GM18526 (cell line): ENCODE results near the gene CDC42BPB.

Source experiments
- POLR2A ChIP-seq: IDR thresholded peaks from 3 replicates; pipeline ENCODE4 v1.6.1; 2011; ENCODE audit not compliant: insufficient read length; ENCODE audit errors: extremely low read depth

Gene CDC42BPB

DNA sequence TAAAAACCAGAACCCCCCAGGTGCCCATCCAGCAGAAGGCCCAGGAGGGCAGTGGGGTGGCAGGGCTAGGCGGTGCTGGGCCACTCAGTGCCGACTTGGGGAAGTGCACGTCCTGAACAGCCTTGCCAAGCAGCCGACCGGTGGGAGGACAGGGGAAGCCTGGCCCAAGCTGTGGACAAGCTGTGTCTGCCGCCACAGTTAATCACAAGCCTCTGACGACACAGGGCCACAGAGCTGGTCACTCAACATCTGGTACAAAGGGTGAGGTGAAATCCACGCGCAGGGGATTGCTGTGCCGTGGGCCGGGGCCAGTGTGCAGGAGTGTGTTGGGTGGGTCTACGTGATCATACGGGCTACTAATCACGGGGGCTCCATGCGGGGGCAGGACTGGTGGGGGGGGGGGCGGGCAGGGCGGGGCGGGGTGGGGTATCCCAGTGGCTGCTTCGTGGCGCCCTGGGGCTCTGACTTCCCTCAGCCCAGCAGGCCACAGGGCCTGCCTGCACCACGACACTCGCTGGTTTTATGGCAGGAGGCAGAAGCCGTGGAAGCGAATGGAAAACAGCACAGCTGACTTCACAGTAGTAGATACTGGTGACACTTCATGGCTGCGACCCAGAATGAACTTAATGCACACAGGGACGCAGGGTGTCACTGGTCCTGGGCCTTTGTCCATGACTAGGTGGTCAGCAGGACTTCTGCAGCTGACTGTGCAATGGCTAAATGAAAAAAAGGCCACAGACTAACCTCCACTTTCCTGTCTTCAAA is 124.7 kb downstream of the CDC42BPB start:
- no peak for TF ChIP-seq POLR2A

DNA sequence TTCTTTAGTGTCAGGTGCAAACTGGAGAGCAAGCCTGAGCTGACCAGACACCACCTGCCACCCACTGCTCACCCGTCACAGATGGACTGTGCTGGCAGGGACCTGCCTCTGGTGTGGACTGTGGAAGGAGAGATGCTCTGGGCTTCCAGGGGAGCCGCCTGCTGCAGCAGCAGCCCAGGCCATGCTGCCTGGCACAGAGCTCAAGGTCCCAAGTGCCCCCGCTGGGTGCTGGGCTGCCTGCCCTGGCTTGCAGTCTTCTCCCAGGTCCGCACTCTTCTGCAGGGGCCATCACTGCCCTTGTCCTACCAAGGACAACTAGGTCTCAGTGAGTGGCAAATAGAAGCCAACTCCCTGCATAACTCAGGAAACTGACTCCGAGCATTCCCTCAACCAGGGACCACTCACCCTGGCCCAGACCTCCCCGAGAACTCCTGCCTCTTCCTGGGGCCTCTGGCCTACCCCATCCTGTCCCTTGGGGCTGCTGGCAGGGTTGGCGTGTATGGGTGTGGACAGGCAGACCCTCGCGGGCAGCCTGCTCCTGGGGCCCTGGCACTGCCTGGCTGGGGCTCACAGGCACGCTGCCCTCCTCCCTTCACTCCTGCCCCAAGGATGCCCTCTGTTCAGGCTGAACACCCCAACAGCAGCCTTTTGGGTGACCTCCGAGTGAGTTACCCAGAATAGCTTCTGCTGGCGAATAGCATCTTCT is 125.6 kb downstream of the CDC42BPB start:
- TF ChIP-seq POLR2A: no peak

DNA sequence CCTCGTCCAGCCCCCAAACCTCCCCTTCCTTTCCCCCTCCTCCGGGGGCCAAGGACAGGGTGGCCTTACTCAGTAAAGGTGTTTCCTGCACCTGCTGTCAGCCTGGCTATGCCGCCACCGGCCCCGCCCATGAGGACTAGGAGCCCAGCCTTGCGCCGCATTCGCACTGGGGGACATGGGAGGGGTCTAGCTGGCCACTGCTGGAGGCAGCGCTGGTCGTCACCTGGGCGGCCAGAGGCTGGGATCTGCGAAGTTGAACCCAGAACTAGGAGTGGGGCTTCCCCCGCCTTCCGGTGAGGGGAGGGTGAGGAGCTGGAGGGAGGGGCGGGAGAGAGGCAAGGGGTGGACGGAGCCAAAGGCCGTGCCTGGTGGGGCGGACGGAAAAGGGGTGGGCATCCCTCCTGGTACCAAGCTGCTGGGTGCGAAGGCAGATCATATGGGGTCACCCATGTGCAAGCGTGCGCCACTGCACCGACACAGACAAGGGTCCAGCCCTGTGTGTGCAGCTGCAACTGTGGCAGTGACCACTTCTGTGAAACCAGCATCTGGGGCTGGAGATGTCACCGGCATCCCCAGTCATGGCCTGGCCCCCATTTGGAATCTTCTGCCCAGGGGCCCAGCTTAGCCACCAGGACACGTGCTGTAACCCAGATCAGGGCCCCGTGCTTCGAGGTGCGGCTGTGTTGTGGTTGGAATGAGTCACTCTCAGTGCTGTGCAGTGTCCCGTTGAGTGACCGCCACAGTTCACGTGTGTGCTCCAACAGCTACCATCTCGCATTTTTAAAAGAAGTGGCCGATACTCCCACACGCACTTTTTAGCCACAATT is 126.4 kb downstream of the CDC42BPB start:
- no peak for TF ChIP-seq POLR2A

DNA sequence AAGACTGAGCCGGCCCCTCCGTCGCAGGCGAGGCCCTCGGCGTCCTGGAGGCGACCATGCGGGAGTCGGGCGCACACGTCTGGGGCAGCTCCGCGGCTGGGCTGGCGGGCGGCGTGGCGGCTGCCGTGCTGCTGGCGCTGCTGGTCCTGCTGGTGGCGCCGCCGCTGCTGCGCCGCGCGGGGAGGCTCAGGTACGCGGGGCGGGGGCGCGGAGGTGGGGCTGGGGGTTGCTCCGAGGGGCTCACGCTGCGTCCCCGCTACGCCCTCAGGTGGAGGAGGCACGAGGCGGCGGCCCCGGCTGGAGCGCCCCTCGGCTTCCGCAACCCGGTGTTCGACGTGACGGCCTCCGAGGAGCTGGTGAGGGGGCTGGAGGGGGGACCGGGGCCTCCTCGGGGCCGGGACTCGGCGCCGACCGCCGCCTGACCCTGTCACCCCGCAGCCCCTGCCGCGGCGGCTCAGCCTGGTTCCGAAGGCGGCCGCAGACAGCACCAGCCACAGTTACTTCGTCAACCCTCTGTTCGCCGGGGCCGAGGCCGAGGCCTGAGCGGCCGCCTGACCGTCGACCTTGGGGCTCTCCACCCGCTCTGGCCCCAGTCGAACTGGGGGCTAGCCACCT is 127.1 kb downstream of the CDC42BPB start:
- no peak for TF ChIP-seq POLR2A

DNA sequence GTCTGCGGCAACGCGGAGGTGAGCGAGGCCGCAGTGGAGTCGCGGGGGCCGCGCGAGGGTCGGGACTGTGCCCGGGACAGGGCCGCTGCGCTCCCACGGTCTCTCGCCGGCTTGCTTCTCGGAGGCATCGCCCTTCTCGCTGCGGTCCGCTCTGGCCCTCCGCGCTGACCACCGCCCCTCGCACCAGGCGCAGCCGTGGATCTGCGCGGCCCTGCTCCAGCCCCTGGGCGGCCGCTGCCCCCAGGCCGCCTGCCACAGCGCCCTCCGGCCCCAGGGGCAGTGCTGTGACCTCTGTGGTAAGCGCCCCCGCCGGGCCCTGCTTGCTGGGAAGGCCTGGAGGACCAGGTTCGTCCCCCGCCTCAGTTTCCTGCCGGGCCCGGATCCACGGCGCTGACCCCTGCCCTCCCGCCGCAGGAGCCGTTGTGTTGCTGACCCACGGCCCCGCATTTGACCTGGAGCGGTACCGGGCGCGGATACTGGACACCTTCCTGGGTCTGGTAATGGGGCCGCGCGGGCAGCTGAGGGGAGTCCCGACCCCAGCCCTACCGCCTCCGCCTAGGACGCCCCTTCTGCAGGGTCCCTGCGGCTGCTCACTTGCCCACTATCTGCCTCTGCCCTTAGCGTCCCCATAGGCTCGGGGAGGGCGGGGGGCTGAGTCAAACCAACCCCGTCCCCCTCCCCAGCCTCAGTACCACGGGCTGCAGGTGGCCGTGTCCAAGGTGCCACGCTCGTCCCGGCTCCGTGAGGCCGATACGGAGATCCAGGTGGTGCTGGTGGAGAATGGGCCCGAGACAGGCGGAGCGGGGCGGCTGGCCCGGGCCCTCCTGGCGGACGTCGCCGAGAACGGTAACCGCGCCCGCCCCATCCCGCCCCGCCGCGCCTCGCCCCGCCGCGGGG is 127.9 kb downstream of the CDC42BPB start:
- no peak for TF ChIP-seq POLR2A

DNA sequence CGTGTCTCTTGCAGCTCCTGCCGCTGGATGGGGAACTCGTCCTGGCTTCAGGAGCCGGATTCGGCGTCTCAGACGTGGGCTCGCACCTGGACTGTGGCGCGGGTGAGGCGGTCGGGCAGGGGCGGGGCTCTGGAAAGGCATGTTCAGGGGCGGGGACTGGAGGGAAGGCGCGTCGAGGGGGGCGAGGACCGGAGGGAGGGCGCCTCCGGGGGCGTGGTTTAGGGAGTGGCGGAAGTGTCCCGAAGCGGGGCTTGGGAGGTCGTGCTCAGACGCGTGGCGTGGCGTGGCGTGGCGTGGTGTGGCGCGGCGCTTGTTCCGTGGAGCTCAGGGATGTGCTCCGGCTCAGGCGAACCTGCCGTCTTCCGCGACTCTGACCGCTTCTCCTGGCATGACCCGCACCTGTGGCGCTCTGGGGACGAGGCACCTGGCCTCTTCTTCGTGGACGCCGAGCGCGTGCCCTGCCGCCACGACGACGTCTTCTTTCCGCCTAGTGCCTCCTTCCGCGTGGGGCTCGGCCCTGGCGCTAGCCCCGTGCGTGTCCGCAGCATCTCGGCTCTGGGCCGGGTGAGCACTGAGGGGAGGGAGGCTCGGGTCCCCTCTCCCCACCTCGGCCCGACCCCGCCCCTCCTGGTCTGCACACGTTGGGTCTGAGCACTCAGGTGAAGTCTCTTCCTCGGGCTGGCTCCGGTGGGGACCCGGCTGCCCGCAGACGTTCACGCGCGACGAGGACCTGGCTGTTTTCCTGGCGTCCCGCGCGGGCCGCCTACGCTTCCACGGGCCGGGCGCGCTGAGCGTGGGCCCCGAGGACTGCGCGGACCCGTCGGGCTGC is 128.7 kb downstream of the CDC42BPB start:
- TF ChIP-seq POLR2A: no peak

DNA sequence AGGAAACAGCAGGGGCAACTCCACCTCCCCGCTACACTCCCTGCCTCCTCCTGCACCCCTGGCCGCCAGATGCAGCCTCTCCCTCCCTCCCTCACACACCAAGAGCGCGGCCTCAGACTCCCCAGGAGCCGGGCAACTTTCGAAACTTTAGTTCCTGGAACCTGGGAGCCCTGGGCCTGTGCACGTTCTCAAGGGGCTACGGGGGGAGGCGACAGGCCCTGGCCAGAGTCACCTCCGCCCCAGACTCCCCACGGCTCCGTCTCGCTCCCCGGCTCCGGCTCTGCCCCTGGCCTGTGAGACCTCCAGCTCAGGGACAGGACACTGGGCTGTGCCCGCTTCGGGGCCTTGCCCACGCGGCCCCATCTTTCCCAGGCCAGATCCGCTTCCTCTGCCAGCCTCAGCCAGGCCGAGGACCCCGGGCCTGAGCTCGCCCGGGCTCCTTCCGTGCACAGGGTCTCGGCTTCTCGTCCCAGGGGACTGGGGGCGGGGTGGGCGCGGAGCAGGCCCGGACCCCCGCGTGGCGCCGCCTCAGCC is 129.4 kb downstream of the CDC42BPB start:
- no peak for TF ChIP-seq POLR2A

DNA sequence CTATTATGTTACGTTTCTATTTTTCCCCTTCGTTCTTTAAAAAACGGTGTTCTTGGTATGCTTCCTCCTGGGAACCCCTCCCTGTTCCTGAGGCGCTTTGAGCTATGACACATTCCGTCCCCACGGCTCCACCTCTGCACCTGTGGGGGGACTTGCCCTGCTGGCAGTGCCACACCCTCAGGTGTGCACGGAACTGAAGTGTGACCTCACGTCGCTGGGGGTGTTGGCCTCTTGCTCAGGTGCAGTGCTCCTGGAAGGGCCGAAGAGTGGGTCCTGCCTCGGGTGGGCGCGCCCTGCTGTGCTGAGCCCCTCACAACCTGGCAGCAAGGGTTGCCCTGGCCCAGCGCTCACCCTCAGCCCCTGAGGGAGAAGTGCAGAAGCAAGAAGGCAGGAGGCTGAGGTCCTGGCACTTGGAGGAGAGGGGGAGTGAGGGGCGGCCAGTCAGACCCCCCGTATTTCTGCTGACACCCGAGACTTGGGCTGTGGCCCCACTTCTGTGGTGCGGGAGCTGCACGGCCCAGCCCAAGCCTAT is 129.9 kb downstream of the CDC42BPB start:
- no peak for TF ChIP-seq POLR2A

DNA sequence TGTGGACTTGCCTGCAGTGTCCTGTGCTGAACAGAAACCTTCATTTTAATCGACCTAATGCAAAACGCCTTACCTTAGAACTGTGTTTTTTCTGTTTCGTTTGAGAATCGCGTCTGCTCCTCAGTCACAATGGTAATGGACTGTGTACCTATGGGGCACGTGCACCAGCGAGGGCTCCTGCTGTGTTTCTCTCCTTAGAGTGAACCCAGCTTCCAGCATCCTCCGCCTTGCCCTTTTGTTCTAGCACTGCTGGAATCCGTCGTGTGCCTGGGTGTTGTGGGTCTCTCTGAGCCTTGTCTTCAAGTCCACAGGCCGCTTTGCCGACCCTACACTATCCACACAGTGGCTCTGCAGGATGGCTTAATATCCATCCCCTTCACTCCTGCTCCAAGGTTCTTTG is 131.2 kb downstream of the CDC42BPB start:
- TF ChIP-seq POLR2A: no peak

DNA sequence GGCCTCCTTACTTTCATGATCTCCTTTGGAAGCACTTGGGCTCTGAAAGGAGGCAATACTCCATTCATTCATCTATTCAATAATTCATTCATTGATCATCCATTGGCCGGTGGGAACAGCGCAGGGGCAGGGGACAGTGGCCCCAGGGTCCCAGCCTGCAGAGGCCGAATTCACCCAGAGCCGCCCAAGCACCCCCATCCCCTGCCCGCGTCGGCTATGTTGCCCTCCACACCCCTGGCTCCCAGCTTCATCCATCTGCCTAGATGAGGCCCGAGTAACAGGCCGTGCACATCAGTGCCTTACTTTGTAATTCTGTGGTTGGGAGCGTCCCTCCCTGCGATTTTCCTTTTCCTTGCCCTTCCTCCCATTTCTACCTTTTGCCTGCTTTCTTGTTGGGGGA is 131.7 kb downstream of the CDC42BPB start:
- TF ChIP-seq POLR2A: no peak

DNA sequence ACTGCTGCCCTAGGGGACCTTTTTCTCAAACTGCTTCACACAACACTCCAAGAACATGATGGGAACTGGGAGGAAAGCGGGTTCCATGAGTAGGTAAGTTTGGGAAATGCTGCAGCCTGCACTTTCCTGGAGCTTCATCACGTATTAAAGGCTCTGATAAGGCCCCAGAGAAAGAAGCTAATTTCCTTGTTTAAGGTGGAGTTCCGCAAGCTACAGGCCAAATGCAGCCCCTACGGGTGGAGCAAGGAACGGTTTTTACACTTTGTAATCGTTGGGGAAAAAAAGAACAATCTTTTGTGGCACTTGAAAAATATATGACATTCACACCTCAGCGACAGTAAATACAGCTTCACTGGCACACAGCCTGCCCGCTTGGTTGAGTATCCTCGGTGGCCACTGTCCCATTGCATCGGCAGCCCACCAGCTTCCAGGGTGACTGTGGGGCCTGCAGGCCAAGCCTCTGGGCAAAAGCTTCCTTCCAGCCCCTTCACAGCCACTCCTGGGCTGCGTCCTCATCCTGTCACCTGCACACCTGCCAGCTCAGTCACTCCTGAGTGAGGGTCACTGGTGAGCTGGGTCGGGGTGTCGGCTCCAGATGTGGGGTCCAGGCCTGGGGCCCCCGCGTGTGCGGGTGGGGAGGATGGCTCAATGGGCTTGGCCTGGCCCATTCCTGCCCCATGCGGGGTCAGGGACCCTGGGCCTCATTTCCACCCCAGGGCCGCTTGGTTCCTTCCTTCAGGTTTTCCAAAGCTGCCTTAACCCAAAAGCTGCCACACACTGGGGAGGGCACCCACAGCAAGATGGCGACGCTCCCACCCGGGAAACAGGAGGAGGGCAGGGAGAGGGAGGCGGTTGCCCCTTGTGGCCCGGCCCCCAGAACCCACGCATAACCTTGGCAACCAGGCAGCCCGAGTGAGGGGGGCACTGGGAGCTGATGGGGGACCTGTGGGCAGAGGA is 132.4 kb downstream of the CDC42BPB start:
- TF ChIP-seq POLR2A: no peak

DNA sequence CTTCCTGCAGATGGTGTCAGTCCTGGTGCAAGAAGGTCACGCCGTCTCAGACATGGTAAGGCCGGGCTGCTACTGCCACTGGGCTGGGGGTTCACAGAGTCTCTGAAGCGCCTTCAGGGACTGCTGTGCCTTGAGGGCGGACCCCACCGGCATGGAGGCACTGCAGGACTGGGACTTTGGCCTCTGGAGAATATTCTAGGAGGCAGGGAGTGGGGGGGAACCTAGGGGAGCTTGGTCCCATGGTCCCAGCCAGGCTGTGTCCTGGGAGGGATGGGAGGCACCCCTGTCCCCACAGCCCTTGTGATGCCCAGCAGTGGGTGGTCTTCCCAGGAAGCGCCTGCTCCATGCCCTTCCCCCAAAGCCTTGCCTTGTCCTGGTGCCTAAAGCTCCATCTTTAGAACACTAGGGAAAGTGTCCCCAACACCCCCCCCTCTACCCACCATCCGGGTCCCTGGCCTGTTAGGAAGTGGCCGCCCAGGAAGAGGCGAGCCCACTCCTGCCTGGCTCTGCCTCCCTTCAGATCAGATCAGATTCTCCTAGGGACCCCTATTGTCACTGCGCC is 133.3 kb downstream of the CDC42BPB start:
- TF ChIP-seq POLR2A: no peak
